Activated CD8-positive, alpha-beta T cell treated with anti-CD3 and anti-CD28 coated beads for 36 hours (primary cell): ENCODE results near the gene ZFYVE9. TPM values are rescaled to one million over a fixed set of nuclear protein-coding genes. Genes with fewer than 3 reads are reported as not detected.
"Not testable (repeated sequence)": the region's sequence is repeated elsewhere in the genome, so short reads cannot be mapped to it uniquely, and the experiment has no call there.

Experiments used
- ATAC-seq: fragments of 200-7000 bp; cut with Tn5 transposase; one replicate; pipeline ENCODE4 v1.10.0; 2021; ENCODE audit warnings: mild to moderate bottlenecking, moderate library complexity
- CTCF ChIA-PET: fragments of 350-600 bp; sonication (Branson Sonifier 250); formaldehyde crosslinking; loops from one replicate; lab custom pipeline; 2021; ENCODE audit warnings: antibody characterized with exemption; lab: Charles Lee
- POLR2A ChIA-PET: fragments of 350-600 bp; sonication (Branson Sonifier 250); formaldehyde crosslinking; loops from one replicate; lab custom pipeline; 2021; ENCODE audit warnings: antibody characterized with exemption; lab: Charles Lee
- DNase-seq: peaks from one replicate; pipeline ENCODE4 v3.0.0-alpha.2; 2020
- H3K27ac Mint-ChIP-seq: one replicate; pipeline ENCODE4 v1.8.0; 2021; ENCODE audit warnings: mild to moderate bottlenecking, mixed read lengths
- H3K27me3 Mint-ChIP-seq: one replicate; pipeline ENCODE4 v1.8.0; 2021; ENCODE audit warnings: mixed read lengths
- H3K36me3 Mint-ChIP-seq: one replicate; pipeline ENCODE4 v1.8.0; 2021; ENCODE audit warnings: low read depth, mixed read lengths
- H3K4me1 Mint-ChIP-seq: one replicate; pipeline ENCODE4 v1.8.0; 2021; ENCODE audit warnings: low read depth, mixed read lengths
- H3K4me3 Mint-ChIP-seq: one replicate; pipeline ENCODE4 v1.8.0; 2021; ENCODE audit warnings: mild to moderate bottlenecking, moderate library complexity, mixed read lengths
- H3K9me3 Mint-ChIP-seq: one replicate; pipeline ENCODE4 v1.8.0; 2021; ENCODE audit warnings: mixed read lengths
- intact Hi-C: fragments of 100-400 bp; cut with micrococcal nuclease; formaldehyde crosslinking; loops from one replicate; pipeline ENCODE4 v1.10.0; 2022
- total RNA-seq, 2 experiments: library from RNA; stranded (reverse); gene quantifications; one replicate each; pipeline ENCODE4 v1.2.3, GENCODE V29; 2021
- TF ChIP-seq, protein P1 (sequence below): fragments of 200-600 bp; IDR thresholded peaks from one replicate; pipeline ENCODE4 v1.8.0; 2022; ENCODE audit warnings: antibody characterized with exemption, mild to moderate bottlenecking

ZFYVE9 gene, protein sequence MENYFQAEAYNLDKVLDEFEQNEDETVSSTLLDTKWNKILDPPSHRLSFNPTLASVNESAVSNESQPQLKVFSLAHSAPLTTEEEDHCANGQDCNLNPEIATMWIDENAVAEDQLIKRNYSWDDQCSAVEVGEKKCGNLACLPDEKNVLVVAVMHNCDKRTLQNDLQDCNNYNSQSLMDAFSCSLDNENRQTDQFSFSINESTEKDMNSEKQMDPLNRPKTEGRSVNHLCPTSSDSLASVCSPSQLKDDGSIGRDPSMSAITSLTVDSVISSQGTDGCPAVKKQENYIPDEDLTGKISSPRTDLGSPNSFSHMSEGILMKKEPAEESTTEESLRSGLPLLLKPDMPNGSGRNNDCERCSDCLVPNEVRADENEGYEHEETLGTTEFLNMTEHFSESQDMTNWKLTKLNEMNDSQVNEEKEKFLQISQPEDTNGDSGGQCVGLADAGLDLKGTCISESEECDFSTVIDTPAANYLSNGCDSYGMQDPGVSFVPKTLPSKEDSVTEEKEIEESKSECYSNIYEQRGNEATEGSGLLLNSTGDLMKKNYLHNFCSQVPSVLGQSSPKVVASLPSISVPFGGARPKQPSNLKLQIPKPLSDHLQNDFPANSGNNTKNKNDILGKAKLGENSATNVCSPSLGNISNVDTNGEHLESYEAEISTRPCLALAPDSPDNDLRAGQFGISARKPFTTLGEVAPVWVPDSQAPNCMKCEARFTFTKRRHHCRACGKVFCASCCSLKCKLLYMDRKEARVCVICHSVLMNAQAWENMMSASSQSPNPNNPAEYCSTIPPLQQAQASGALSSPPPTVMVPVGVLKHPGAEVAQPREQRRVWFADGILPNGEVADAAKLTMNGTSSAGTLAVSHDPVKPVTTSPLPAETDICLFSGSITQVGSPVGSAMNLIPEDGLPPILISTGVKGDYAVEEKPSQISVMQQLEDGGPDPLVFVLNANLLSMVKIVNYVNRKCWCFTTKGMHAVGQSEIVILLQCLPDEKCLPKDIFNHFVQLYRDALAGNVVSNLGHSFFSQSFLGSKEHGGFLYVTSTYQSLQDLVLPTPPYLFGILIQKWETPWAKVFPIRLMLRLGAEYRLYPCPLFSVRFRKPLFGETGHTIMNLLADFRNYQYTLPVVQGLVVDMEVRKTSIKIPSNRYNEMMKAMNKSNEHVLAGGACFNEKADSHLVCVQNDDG (N-terminal part only)
- total RNA-seq: 1 to 10 TPM; 5.0 to 5.6 TPM

DNA sequence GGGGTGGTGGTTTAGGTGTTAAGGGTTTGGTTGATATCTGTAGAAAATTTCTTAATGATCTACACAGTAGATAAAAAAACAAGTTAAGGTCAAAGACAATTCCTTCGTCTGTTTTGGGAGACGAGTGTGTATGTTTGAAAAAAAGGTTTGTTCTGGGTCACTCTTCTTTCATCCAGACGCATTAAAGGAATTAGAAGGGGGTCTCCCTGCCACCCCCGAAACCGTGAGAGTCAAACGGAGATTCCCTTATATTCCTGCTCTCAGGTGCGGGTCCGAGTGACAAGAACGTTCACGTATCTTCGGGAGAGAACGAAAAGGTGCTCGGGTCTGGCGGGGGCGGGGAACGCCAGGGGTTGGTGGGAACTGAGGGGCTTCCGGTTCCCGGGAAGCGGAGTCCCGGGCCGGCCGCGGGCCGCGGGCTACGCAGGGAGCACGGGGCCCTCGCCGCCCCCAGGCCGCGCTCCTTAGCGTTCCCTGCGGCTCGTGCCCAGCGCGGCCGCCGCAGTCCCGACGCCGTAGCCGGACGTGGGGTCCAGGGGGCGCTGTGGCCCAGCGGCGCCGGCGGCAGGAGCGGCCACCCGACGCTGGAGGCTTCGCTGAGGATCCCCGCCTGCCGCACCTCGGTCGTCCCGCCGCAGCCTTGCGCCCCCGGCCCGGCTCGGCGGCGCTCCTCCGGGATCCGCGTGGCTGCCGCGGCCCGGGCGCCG is at the start of gene ZFYVE9:
Gene ZFYVE9, plus strand, starts transcription at position 577 of the 707 bp plus-strand sequence. CDS start 91,118 bp downstream, outside the sequence.
- peak; percentile 68 for DNase-seq
- POLR2A ChIA-PET: interaction anchor here (0.7 to 1.6 kb wide), 3 partner anchors 10 to 515 kb away, joined by 3 to 4 read pairs (median 3); partner anchors contain the start of gene KTI12
- Mint-ChIP-seq H3K27ac (peak within 1 kb of the TSS; percentile 87), H3K4me1 (peaks cover 43% of the 10 kb centered on the region), H3K4me3 (peak within 1 kb of the TSS; percentile 82), H3K27me3 (no peaks in the 10 kb centered on the region), H3K36me3 (no peaks in the 10 kb centered on the region), H3K9me3 (peaks cover 3% of the 10 kb centered on the region)
- intact Hi-C loops: no loop called here
- TF ChIP-seq, protein P1, sequence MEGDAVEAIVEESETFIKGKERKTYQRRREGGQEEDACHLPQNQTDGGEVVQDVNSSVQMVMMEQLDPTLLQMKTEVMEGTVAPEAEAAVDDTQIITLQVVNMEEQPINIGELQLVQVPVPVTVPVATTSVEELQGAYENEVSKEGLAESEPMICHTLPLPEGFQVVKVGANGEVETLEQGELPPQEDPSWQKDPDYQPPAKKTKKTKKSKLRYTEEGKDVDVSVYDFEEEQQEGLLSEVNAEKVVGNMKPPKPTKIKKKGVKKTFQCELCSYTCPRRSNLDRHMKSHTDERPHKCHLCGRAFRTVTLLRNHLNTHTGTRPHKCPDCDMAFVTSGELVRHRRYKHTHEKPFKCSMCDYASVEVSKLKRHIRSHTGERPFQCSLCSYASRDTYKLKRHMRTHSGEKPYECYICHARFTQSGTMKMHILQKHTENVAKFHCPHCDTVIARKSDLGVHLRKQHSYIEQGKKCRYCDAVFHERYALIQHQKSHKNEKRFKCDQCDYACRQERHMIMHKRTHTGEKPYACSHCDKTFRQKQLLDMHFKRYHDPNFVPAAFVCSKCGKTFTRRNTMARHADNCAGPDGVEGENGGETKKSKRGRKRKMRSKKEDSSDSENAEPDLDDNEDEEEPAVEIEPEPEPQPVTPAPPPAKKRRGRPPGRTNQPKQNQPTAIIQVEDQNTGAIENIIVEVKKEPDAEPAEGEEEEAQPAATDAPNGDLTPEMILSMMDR: peak; percentile 59
- ATAC-seq: peak; percentile 64
- CTCF ChIA-PET: interaction anchor here (1.0 to 2.3 kb wide), 4 partner anchors 8 to 155 kb away, joined by 3 to 7 read pairs (median 4); no protein-coding TSS in a partner anchor

DNA sequence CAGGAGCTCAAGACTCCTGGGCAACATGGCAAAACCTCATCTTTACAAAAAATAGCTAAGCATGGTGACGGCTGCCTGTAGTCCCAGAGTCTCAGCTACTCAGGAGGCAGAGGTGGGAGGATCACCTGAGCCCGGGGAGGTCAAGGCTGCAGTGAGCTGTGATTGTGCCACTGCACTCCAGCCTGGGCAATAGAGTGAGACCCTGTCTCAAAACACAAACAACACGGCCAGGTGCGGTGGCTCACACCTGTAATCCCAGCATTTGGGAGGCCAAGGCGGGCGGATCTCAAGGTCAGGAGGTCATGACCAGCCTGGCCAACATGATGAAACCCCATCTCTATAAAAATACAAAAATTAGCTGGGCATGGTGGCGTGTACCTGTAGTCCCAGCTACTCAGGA is 47.6 kb upstream of the ZFYVE9 start:
- CTCF ChIA-PET, intact Hi-C loops: not testable (repeated sequence)

DNA sequence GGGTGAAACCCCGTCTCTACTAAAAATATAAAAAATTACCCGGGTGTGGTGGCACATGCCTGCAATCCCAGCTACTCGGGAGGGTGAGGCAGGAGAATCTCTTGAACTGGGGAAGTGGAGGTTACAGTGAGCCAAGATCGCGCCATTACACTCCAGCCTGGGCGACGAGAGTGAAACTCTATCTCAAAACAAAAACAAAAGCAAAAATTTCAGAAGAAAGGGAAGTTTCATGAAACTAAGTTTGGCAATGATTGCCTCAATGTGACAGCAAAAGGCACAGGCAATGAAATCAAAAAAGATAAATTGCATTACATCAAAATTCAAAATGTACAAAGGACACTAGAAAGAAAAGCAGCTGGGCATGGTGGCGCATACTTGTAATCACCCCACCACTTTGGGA is 45.7 kb upstream of the ZFYVE9 start:
- peaks cover 2% of the 10 kb centered on the region for H3K9me3 Mint-ChIP-seq
- TF ChIP-seq, protein P1: no peak
- ChIA-PET CTCF (no interaction called here), POLR2A (interaction anchor here (0.6 to 1.1 kb wide), 2 partner anchors 10 to 615 kb away, joined by 3 read pairs; no protein-coding TSS in a partner anchor)
- peaks cover 1% of the 10 kb centered on the region for H3K27me3 Mint-ChIP-seq
- intact Hi-C loops: no loop called here
- no peak overlapping the region for H3K27ac Mint-ChIP-seq
- ATAC-seq (no peak), DNase-seq (no peak)
- peaks cover 3% of the 10 kb centered on the region for H3K36me3 Mint-ChIP-seq
- no peak overlapping the region for H3K4me3 Mint-ChIP-seq
- no peaks in the 10 kb centered on the region for H3K4me1 Mint-ChIP-seq

More for the DNA sequence above, 47.6 kb upstream of the ZFYVE9 start:
- peaks cover 17% of the 10 kb centered on the region for H3K36me3 Mint-ChIP-seq
- H3K9me3 Mint-ChIP-seq, POLR2A ChIA-PET, H3K27me3 Mint-ChIP-seq, H3K4me1 Mint-ChIP-seq, DNase-seq, H3K27ac Mint-ChIP-seq, ATAC-seq, H3K4me3 Mint-ChIP-seq: not testable (repeated sequence)

DNA sequence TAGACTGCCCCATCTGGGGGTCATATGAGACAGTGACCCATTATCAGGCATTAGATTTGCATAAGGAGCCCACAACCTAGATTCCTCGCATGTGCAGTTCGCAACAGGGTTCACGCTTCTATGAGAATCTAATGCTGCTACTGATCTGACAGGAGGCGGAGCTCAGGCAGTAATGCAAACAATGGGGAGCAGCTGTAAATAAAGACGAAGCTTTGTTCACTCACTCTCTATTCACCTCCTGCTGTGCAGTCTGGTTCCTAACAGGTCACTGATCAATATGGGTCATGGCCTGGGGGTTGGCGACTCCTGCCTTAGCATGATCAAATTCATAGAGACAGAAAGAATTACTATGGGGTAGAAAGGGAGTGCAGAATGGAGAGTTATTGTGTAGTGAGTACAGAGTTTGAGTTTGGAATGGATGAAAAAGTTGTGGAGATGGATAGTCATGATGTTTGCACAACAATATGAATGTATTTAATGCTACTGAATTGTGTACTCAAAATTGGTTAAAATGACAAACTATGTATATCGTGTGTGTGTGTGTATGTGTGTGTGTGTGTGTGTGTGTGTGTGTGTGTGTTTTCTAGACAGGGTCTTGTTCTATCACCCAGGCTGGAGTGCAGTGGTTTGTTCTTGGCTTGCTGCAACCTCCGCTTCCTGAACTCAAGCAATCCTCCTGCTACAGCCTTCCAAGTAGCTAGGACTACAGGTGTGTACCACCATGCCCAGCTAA is 43.6 kb upstream of the ZFYVE9 start:
- Mint-ChIP-seq H3K4me1 (peaks cover 7% of the 10 kb centered on the region), H3K36me3 (no peaks in the 10 kb centered on the region), H3K27me3 (peaks cover 1% of the 10 kb centered on the region), H3K9me3 (no peaks in the 10 kb centered on the region), H3K27ac (no peak overlapping the region), H3K4me3 (no peak overlapping the region)
- ChIA-PET CTCF (no interaction called here), POLR2A (no interaction called here)
- TF ChIP-seq, protein P1: no peak
- DNase-seq: no peak
- intact Hi-C loops: no loop called here
- ATAC-seq: no peak
